Measurements from ENCODE around the gene EPB41L2. TPM values are rescaled to one million over a fixed set of nuclear protein-coding genes. Genes with fewer than 3 reads are reported as not detected.

Gene EPB41L2
- total RNA-seq, 1 experiment from 2014 or later, result 199 TPM

DNA sequence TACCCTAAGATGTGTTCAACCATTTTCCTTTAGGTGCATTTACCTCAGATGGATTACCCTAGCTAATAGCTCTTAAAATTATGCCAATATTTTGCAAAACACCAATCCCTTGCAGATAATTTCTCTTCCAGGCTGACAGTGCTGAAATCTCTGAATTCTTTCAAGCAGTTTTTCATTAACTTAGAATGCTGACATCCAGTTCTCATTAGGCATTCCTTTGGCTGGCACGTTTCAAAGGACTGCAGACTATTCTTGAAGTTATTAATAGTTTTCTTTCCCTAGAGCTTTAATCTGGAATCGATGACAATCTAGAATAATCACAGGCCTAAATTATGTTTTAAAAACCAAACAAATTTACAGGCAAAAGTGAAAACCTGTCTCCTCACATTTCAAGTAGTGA lies 167.5 kb downstream of the EPB41L2 start:
- no peaks in the 10 kb centered on the region for H3K27me3 ChIP-seq (ENCODE audit: control insufficient read depth, insufficient read depth, low read length)
- POLR2A ChIA-PET, result interaction anchor here (0.6 kb wide), 1 partner anchor 166 kb away, joined by 5 read pairs; no protein-coding TSS in a partner anchor
- no TSS peak for BruUV-seq (replicated peaks)
- H3K4me3 ChIP-seq (ENCODE audit: low read depth in 2 of 2, low read length in 2 of 2), result no peak overlapping the region
- H3K27ac ChIP-seq (ENCODE audit: low read length), result 0 out of 2 replicates have a peak overlapping the region, but pooled peaks have one; percentile 7
- TF ChIP-seq, protein P1, sequence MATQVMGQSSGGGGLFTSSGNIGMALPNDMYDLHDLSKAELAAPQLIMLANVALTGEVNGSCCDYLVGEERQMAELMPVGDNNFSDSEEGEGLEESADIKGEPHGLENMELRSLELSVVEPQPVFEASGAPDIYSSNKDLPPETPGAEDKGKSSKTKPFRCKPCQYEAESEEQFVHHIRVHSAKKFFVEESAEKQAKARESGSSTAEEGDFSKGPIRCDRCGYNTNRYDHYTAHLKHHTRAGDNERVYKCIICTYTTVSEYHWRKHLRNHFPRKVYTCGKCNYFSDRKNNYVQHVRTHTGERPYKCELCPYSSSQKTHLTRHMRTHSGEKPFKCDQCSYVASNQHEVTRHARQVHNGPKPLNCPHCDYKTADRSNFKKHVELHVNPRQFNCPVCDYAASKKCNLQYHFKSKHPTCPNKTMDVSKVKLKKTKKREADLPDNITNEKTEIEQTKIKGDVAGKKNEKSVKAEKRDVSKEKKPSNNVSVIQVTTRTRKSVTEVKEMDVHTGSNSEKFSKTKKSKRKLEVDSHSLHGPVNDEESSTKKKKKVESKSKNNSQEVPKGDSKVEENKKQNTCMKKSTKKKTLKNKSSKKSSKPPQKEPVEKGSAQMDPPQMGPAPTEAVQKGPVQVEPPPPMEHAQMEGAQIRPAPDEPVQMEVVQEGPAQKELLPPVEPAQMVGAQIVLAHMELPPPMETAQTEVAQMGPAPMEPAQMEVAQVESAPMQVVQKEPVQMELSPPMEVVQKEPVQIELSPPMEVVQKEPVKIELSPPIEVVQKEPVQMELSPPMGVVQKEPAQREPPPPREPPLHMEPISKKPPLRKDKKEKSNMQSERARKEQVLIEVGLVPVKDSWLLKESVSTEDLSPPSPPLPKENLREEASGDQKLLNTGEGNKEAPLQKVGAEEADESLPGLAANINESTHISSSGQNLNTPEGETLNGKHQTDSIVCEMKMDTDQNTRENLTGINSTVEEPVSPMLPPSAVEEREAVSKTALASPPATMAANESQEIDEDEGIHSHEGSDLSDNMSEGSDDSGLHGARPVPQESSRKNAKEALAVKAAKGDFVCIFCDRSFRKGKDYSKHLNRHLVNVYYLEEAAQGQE (IDR thresholded peaks at IDR 0.05; ENCODE audit: insufficient read depth in 1 of 2, low read depth in 2 of 2, low read length in 1 of 2), result no peak
- TF ChIP-seq, protein P2, sequence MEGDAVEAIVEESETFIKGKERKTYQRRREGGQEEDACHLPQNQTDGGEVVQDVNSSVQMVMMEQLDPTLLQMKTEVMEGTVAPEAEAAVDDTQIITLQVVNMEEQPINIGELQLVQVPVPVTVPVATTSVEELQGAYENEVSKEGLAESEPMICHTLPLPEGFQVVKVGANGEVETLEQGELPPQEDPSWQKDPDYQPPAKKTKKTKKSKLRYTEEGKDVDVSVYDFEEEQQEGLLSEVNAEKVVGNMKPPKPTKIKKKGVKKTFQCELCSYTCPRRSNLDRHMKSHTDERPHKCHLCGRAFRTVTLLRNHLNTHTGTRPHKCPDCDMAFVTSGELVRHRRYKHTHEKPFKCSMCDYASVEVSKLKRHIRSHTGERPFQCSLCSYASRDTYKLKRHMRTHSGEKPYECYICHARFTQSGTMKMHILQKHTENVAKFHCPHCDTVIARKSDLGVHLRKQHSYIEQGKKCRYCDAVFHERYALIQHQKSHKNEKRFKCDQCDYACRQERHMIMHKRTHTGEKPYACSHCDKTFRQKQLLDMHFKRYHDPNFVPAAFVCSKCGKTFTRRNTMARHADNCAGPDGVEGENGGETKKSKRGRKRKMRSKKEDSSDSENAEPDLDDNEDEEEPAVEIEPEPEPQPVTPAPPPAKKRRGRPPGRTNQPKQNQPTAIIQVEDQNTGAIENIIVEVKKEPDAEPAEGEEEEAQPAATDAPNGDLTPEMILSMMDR (IDR thresholded peaks at IDR 0.05), result no peak
- TF ChIP-seq SIN3A (IDR thresholded peaks at IDR 0.05; ENCODE audit: borderline replicate concordance, insufficient read depth, low read depth, low read length), result no peak
- no peak for TF ChIP-seq POLR2AphosphoS5 (IDR thresholded peaks at IDR 0.05; ENCODE audit: low read depth, low read length)
- no peak for TF ChIP-seq TCF7L2 (IDR thresholded peaks at IDR 0.05; ENCODE audit: low read depth, low read length)
- no peaks in the 10 kb centered on the region for H3K9me3 ChIP-seq (ENCODE audit: control insufficient read depth, insufficient read depth, low read depth, low read length)
- in situ Hi-C loops (cut with HindIII; ENCODE audit: low pct_unique_long_range_greater_than_20kb, low sequenced_read_pairs), result no loop called here
- intact Hi-C loops (cut with micrococcal nuclease; ENCODE audit: unreplicated experiment), result no loop called here
- DNase-seq (ENCODE audit: low read depth, low spot score), result no peak
- H3K36me3 ChIP-seq (ENCODE audit: control insufficient read depth, insufficient read depth, low read length), result peaks cover 26% of the 10 kb centered on the region
- no peak for ATAC-seq
- CTCF ChIA-PET, result no interaction called here
- no peaks in the 10 kb centered on the region; the same call in 1 of the 2 replicates for H3K4me1 ChIP-seq (ENCODE audit: control insufficient read depth, insufficient read depth, low read length)

DNA sequence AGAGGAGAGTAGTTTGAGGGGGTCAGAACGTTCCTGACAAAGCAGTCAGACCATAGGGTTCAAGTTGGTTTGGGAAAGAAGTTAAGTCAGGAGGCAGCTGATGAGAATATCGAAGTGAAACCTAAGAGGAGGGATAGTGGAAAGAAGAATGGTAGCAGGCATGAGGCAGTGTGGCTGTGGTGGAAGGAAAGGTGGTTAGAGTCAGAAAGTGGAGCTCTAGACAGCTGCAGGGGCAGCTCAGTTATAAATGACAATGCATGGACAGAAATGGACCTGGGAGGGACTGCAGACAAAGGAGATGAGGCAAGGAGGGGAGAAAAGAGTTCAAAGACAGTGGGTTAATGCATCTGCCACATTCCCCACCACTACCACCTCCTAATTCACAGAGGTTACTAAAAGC lies 169.3 kb downstream of the EPB41L2 start:
- DNase-seq (ENCODE audit: low read depth, low spot score) (no peak), ATAC-seq (peak; percentile 42; the same call in 1 of the 2 replicates)
- Histone ChIP-seq H3K9me3 (ENCODE audit: control insufficient read depth, insufficient read depth, low read depth, low read length) (no peaks in the 10 kb centered on the region), H3K4me1 (ENCODE audit: control insufficient read depth, insufficient read depth, low read length) (no peaks in the 10 kb centered on the region; the same call in 1 of the 2 replicates), H3K4me3 (ENCODE audit: low read depth in 2 of 2, low read length in 2 of 2) (no peak overlapping the region), H3K27me3 (ENCODE audit: control insufficient read depth, insufficient read depth, low read length) (no peaks in the 10 kb centered on the region), H3K36me3 (ENCODE audit: control insufficient read depth, insufficient read depth, low read length) (peaks cover 26% of the 10 kb centered on the region; the same call in 1 of the 2 replicates), H3K27ac (ENCODE audit: low read length) (no peak overlapping the region)
- no peak for TF ChIP-seq TCF7L2 (IDR thresholded peaks at IDR 0.05; ENCODE audit: low read depth, low read length)
- TF ChIP-seq, protein P1 (IDR thresholded peaks at IDR 0.05; ENCODE audit: insufficient read depth in 1 of 2, low read depth in 2 of 2, low read length in 1 of 2), result no peak
- no peak for TF ChIP-seq SIN3A (IDR thresholded peaks at IDR 0.05; ENCODE audit: borderline replicate concordance, insufficient read depth, low read depth, low read length)
- TF ChIP-seq, protein P2 (IDR thresholded peaks at IDR 0.05), result no peak
- in situ Hi-C loops (cut with HindIII; ENCODE audit: low pct_unique_long_range_greater_than_20kb, low sequenced_read_pairs), result no loop called here
- POLR2A ChIA-PET, result no interaction called here
- no TSS peak for BruUV-seq (replicated peaks)
- intact Hi-C loops (cut with micrococcal nuclease; ENCODE audit: unreplicated experiment), result no loop called here
- CTCF ChIA-PET, result no interaction called here
